H1 (cell line): Measurements from ENCODE around the gene ZNF180. TPM values are rescaled to one million over a fixed set of nuclear protein-coding genes. Genes with fewer than 3 reads are reported as not detected.

Source experiments
- CBX8 ChIP-seq: fragments of 300-800, 300-1000 bp; sonication (generic); IDR thresholded peaks from 2 replicates; pipeline ENCODE4 v1.7.1; 2016; ENCODE audit warnings: low read depth, low read length, borderline replicate concordance
- polyA plus RNA-seq, 7 experiments: library from polyadenylated mRNA; depleted of rRNA in 3 of 7; stranded (reverse) in 5 of 7; unstranded in 2 of 7; fragments of >200 nt in 5 of 7; fragments of 200-250 nt in 2 of 7; gene quantifications; 1 replicate in 5 of 7; 2 replicates in 1 of 7; 4 replicates in 1 of 7; pipeline versions ENCODE4 v1.2.1 to v1.2.3, GENCODE V29; 2011 to 2013; ENCODE audit warnings: missing spikeins in 2 of 7, mixed read lengths in 2 of 7
- total RNA-seq: library from RNA; stranded (reverse); fragmentation: NEBNext Ultra II Directional; extraction: Animal tissue kit (Norgen Biotek cat#: 25700); gene quantifications from 2 replicates; pipeline ENCODE4 v1.2.1, GENCODE V29; 2021

Gene ZNF180
- total and polyA plus RNA-seq, 2 of the 8 experiments (the other 6 are each of a cell fraction or from before 2014, with no cell fraction given): 1.3 to 8.5 TPM

- no peak for TF ChIP-seq CBX8
Observed at GRCh38 chr19:44455100-44455499, 45.2 kb downstream of the ZNF180 start (continued).
